ENCODE measurements around the gene CLASP2.

DNA sequence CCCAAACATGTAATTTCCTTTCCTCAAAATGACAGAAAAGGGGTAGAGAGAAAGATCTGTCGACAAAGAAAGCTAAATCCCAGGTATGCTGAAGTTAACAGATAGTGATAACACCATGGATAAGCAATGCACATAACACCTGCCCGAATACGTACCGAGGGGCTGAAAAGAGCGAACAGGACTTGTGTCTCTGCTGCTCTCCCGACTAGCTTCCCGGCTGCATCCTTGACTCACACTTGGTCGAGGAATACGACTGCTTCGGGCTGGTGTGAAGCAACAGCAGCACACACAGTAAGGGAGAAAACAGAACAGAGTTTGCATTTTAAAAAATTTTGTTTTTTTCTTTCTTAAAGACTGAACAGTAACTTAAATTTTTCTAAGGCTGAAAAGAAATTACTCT lies 136.4 kb downstream of the CLASP2 start:
- no peak for TF ChIP-seq GATA3 (IDR thresholded peaks at IDR 0.05; ENCODE audit: low read depth, low read length)
- TF ChIP-seq GATA2 (IDR thresholded peaks at IDR 0.05; ENCODE audit: low read depth, low read length) = no peak
